K562 (cell line): ENCODE measurements around the gene BCL2L12. TPM values are rescaled to one million over a fixed set of nuclear protein-coding genes. Genes with fewer than 3 reads are reported as not detected.

ENCODE experiments used
- CREB3L1 ChIP-seq: fragments of 450-650 bp; IDR thresholded peaks from 2 replicates; pipeline ENCODE4 v1.6.1; 2014; ENCODE audit warnings: low read depth, mild to moderate bottlenecking, moderate library complexity, borderline replicate concordance
- FOXJ2 ChIP-seq: fragments of 200-800 bp; sonication (Bioruptor generic); IDR thresholded peaks from 2 replicates; pipeline ENCODE4 v1.6.1; 2016; ENCODE audit warnings: missing genetic modification characterization, missing compliant biosample characterization
- HDAC2 ChIP-seq: fragments of 450-650 bp; IDR thresholded peaks from 2 replicates; pipeline ENCODE4 v1.6.1; 2016; ENCODE audit warnings: mild to moderate bottlenecking
- HMG20A ChIP-seq: fragments of 450-650 bp; formaldehyde crosslinking; conservative IDR thresholded peaks from 2 replicates; pipeline ENCODE4 v1.4.0; 2020; ENCODE audit warnings: mild to moderate bottlenecking, mixed read lengths
- HMGN3 ChIP-seq: IDR thresholded peaks from 2 replicates; pipeline ENCODE4 v1.6.1; 2011; ENCODE audit warnings: borderline replicate concordance, low read depth, mild to moderate bottlenecking, mixed read lengths, low read length; ENCODE audit not compliant: insufficient read length; ENCODE audit errors: extremely low read depth
- HNRNPLL ChIP-seq: fragments of 200-400 bp; formaldehyde crosslinking; IDR thresholded peaks from 2 replicates; pipeline ENCODE4 v1.6.1; 2017; ENCODE audit warnings: low read length, low read depth, mild to moderate bottlenecking; ENCODE audit not compliant: poor library complexity, severe bottlenecking
- IFI16 ChIP-seq: fragments of 250-450 bp; sonication (Bioruptor Pico); IDR thresholded peaks from 2 replicates; pipeline ENCODE4 v2.1.2; 2022; ENCODE audit warnings: mild to moderate bottlenecking, inconsistent platforms
- MAX ChIP-seq: sonication (generic); formaldehyde crosslinking; IDR thresholded peaks from 2 replicates; pipeline ENCODE4 v1.9.0; 2022; ENCODE audit warnings: mild to moderate bottlenecking, missing genetic modification reagents
- MYNN ChIP-seq, 2 experiments: sonication (generic); formaldehyde crosslinking in 1 of 2; IDR thresholded peaks; 2 replicates each; pipeline versions ENCODE4 v1.5.0 to v1.6.1; 2016 to 2020; ENCODE audit warnings: antibody characterized with exemption in 1 of 2, missing genetic modification reagents in 1 of 2
- NR2C2 ChIP-seq, 2 experiments: fragments of 200-800 bp in 1 of 2; sonication (Bioruptor generic) in 1 of 2; sonication (generic) in 1 of 2; formaldehyde crosslinking in 1 of 2; IDR thresholded peaks; 2 replicates each; pipeline versions ENCODE4 v1.6.1 to v1.8.0; 2016 to 2022; ENCODE audit warnings: mild to moderate bottlenecking in 1 of 2, missing compliant biosample characterization in 1 of 2, missing genetic modification characterization in 1 of 2, missing genetic modification reagents in 1 of 2
- PHB2 ChIP-seq: fragments of 450-650 bp; IDR thresholded peaks from 2 replicates; pipeline ENCODE4 v1.6.1; 2017; ENCODE audit warnings: low read depth
- PKNOX1 ChIP-seq: fragments of 450-650 bp; IDR thresholded peaks from 2 replicates; pipeline ENCODE4 v1.6.1; 2016
- PTBP1 ChIP-seq: fragments of 200-400 bp; formaldehyde crosslinking; IDR thresholded peaks from 2 replicates; pipeline ENCODE4 v1.6.1; 2017; ENCODE audit warnings: low read depth, low read length
- PTTG1 ChIP-seq: fragments of 450-650 bp; IDR thresholded peaks from 2 replicates; pipeline ENCODE4 v1.6.1; 2016; ENCODE audit warnings: low read depth, mild to moderate bottlenecking, missing genetic modification characterization, missing compliant biosample characterization
- SMARCB1 ChIP-seq: IDR thresholded peaks from 2 replicates; pipeline ENCODE4 v1.6.1; 2011; ENCODE audit warnings: improper control_type of control experiment, low read depth; ENCODE audit not compliant: insufficient read length
- SREBF2 ChIP-seq: sonication (generic); formaldehyde crosslinking; IDR thresholded peaks from 2 replicates; pipeline ENCODE4 v1.4.0; 2020; ENCODE audit warnings: mild to moderate bottlenecking, missing genetic modification reagents
- STAT5A ChIP-seq: IDR thresholded peaks from 2 replicates; pipeline ENCODE4 v1.6.1; 2012; ENCODE audit warnings: low read length, inconsistent platforms, borderline replicate concordance
- TCF7L2 ChIP-seq: fragments of 150-350 bp; IDR thresholded peaks from 2 replicates; pipeline ENCODE4 v1.6.1; 2016; ENCODE audit warnings: low read depth, mild to moderate bottlenecking, low read length, moderate library complexity
- ZBTB26 ChIP-seq: fragments of 450-650 bp; formaldehyde crosslinking; IDR thresholded peaks from 2 replicates; pipeline ENCODE4 v1.4.0; 2022; ENCODE audit warnings: missing genetic modification characterization
- ZFP36 ChIP-seq: fragments of 150-350 bp; IDR thresholded peaks from 2 replicates; pipeline ENCODE4 v1.6.1; 2018; ENCODE audit warnings: low read length, low read depth; ENCODE audit not compliant: partially characterized antibody
- ZNF174 ChIP-seq: fragments of 250-450 bp; sonication (Bioruptor Pico); IDR thresholded peaks from 2 replicates; pipeline ENCODE4 v1.4.0; 2020; ENCODE audit warnings: mild to moderate bottlenecking
- ZNF24 ChIP-seq: fragments of 450-650 bp; IDR thresholded peaks from 2 replicates; pipeline ENCODE4 v1.6.1; 2016
- ZNF282 ChIP-seq: sonication (generic); formaldehyde crosslinking; IDR thresholded peaks from 2 replicates; pipeline ENCODE4 v1.8.1; 2023; ENCODE audit warnings: missing genetic modification reagents
- ZNF444 ChIP-seq: fragments of 250-450 bp; sonication (Bioruptor Pico); IDR thresholded peaks from 2 replicates; pipeline ENCODE4 v1.4.0; 2020; ENCODE audit warnings: mild to moderate bottlenecking, moderate library complexity
- polyA plus RNA-seq, 8 experiments: library from polyadenylated mRNA; depleted of rRNA in 4 of 8; stranded (reverse) in 5 of 8; unstranded in 3 of 8; fragments of >200 nt; fragmentation: Nextera tagmentation in 2 of 8; fragmentation: Illumina TruSeq in 1 of 8; extraction: Ambion mirVana in 2 of 8; extraction: Trizol in 1 of 8; gene quantifications; 2 replicates each; pipeline versions ENCODE4 v1.2.1 to v1.2.3, GENCODE V29; 2011 to 2014; ENCODE audit warnings: inconsistent platforms in 1 of 8, missing spikeins in 1 of 8
- total RNA-seq, 7 experiments: library from RNA; depleted of rRNA in 6 of 7; stranded (reverse); fragments of >200 nt in 6 of 7; fragmentation: Illumina TruSeq in 2 of 7; extraction: Trizol in 2 of 7; gene quantifications; 2 replicates each; pipeline versions ENCODE4 v1.2.1 to v1.2.3, GENCODE V29; 2011 to 2021; ENCODE audit warnings: low replicate concordance in 1 of 7

BCL2L12 gene
- total and polyA plus RNA-seq, 9 of the 15 experiments (the other 6 are each of a cell fraction or from before 2014, with no cell fraction given): 7.4 to 263 (median 81.2) TPM

- TF ChIP-seq PKNOX1: peak; percentile 14; the same call in 1 of the 2 replicates
- no peak for TF ChIP-seq PHB2
- TF ChIP-seq STAT5A: no peak
- peak; percentile 72; the same call in 1 of the 2 replicates for TF ChIP-seq ZBTB26 (CRISPR knock-in tag)
- TF ChIP-seq PTBP1: no peak
- no peak for TF ChIP-seq ZNF174 (CRISPR knock-in tag)
- no peak for TF ChIP-seq SMARCB1
- 0 out of 2 replicates have a peak, but pooled peaks have one; percentile 12 for TF ChIP-seq TCF7L2
- no peak for TF ChIP-seq PTTG1 (tag)
- TF ChIP-seq HMG20A (CRISPR knock-in tag): no peak
- peak; percentile 38; the same call in 1 of the 2 replicates for TF ChIP-seq CREB3L1
- peak; percentile 91 for TF ChIP-seq HNRNPLL
- TF ChIP-seq HDAC2: peak; percentile 74
- peak; percentile 29 for TF ChIP-seq HMGN3
- TF ChIP-seq ZNF444 (CRISPR knock-in tag): no peak
- no peak for TF ChIP-seq MAX (CRISPR knock-in tag)
- no peak for TF ChIP-seq NR2C2 (CRISPR knock-in tag; IDR thresholded peaks at IDR 0.05)
- peak; percentile 74; the same call in 1 of the 2 replicates for TF ChIP-seq NR2C2 (tag; IDR thresholded peaks at IDR 0.05)
- TF ChIP-seq ZFP36: peak; percentile 90
- peak; percentile 96 for TF ChIP-seq ZNF24
- TF ChIP-seq SREBF2 (CRISPR knock-in tag): no peak
- TF ChIP-seq IFI16: no peak
- TF ChIP-seq MYNN (IDR thresholded peaks at IDR 0.05): no peak
- TF ChIP-seq MYNN (CRISPR knock-in tag; IDR thresholded peaks at IDR 0.05): no peak
- no peak for TF ChIP-seq ZNF282 (CRISPR knock-in tag)
- peak; percentile 66; the same call in 1 of the 2 replicates for TF ChIP-seq FOXJ2 (tag)
These were observed at the start of gene BCL2L12, which contains the start of gene IRF3 (continued) for GRCh38 chr19:49665351-49666119.
